ENCODE measurements around the gene ACER1. TPM values are rescaled to one million over a fixed set of nuclear protein-coding genes. Genes with fewer than 3 reads are reported as not detected.
"Not testable (repeated sequence)": the region's sequence is repeated elsewhere in the genome, so short reads cannot be mapped to it uniquely, and the experiment has no call there.

ACER1 gene
- total RNA-seq, 1 donor from 2014 or later, result not detected

GRCh38 chr19:6287269-6287885, 46.0 kb downstream of the ACER1 start:
- peaks cover 40% of the 10 kb centered on the region for H3K9me3 ChIP-seq
- no peaks in the 10 kb centered on the region for H3K4me1 ChIP-seq
- H3K27ac ChIP-seq, result no peak overlapping the region
- no peak for DNase-seq (ENCODE audit: extremely low spot score in 2 of 2)
- no peaks in the 10 kb centered on the region for H3K36me3 ChIP-seq
- intact Hi-C loops (cut with DNase I), result no loop called here
- no peak overlapping the region for H3K4me3 ChIP-seq
- H3K27me3 ChIP-seq, result no peaks in the 10 kb centered on the region
- TF ChIP-seq POLR2AphosphoS5 (IDR thresholded peaks at IDR 0.05; ENCODE audit: insufficient read depth in 1 of 2, low read depth in 1 of 2) (no peak), CTCF (IDR thresholded peaks at IDR 0.05) (no peak), POLR2A (IDR thresholded peaks at IDR 0.05) (no peak)

GRCh38 chr19:6286676-6287075, 46.7 kb downstream of the ACER1 start:
- DNase-seq (ENCODE audit: extremely low spot score in 2 of 2), result no peak
- H3K4me1 ChIP-seq, result no peaks in the 10 kb centered on the region
- no peak overlapping the region for H3K27ac ChIP-seq
- H3K36me3 ChIP-seq, result no peaks in the 10 kb centered on the region
- H3K4me3 ChIP-seq, result no peak overlapping the region
- no peak for TF ChIP-seq CTCF (IDR thresholded peaks at IDR 0.05)
- no peak for TF ChIP-seq POLR2AphosphoS5 (IDR thresholded peaks at IDR 0.05; ENCODE audit: insufficient read depth in 1 of 2, low read depth in 1 of 2)
- no peak for TF ChIP-seq POLR2A (IDR thresholded peaks at IDR 0.05)
- H3K9me3 ChIP-seq, result peaks cover 33% of the 10 kb centered on the region
- no peaks in the 10 kb centered on the region for H3K27me3 ChIP-seq
- intact Hi-C loops (cut with DNase I), result no loop called here

GRCh38 chr19:6282393-6282792, 51.0 kb downstream of the ACER1 start:
- H3K4me3 ChIP-seq; DNase-seq (ENCODE audit: extremely low spot score in 2 of 2); H3K27ac ChIP-seq; H3K36me3 ChIP-seq; H3K9me3 ChIP-seq; H3K27me3 ChIP-seq: not testable (repeated sequence)
- intact Hi-C loops (cut with DNase I), result loop anchor here (5.0 kb wide), 1 partner anchor 65 kb away; no protein-coding TSS in a partner anchor
- peaks cover 19% of the 10 kb centered on the region for H3K4me1 ChIP-seq

- no peaks in the 10 kb centered on the region for H3K36me3 ChIP-seq
- peak in 1 of 2 donors; percentile 94 for DNase-seq (ENCODE audit: extremely low spot score in 2 of 2)
- peaks cover 42% of the 10 kb centered on the region for H3K4me1 ChIP-seq
- TF ChIP-seq POLR2AphosphoS5 (IDR thresholded peaks at IDR 0.05; ENCODE audit: insufficient read depth in 1 of 2, low read depth in 1 of 2) (no peak), CTCF (IDR thresholded peaks at IDR 0.05) (peak; percentile 11 to 76 (median 45)), POLR2A (IDR thresholded peaks at IDR 0.05) (peak in 1 of 2 donors; percentile 19)
- H3K9me3 ChIP-seq, result no peaks in the 10 kb centered on the region
- H3K27ac ChIP-seq, result peak within 1 kb of the TSS; percentile 89
- no peaks in the 10 kb centered on the region for H3K27me3 ChIP-seq
- H3K4me3 ChIP-seq, result peak within 1 kb of the TSS; percentile 68 to 84
- intact Hi-C loops (cut with DNase I), result loop anchor here (5.0 kb wide), 2 partner anchors 63 to 223 kb away; no protein-coding TSS in a partner anchor
Observed at GRCh38 chr19:6279931-6280591, 53.4 kb downstream of the ACER1 start, which contains the start of gene MLLT1. TSS of gene MLLT1 (minus strand) at chr19:6279975. CDS start at chr19:6279784, 191 bp downstream.

- intact Hi-C loops (cut with DNase I), result loop anchor here (5.0 kb wide), 1 partner anchor 222 kb away; no protein-coding TSS in a partner anchor
- TF ChIP-seq POLR2A (IDR thresholded peaks at IDR 0.05) (no peak), CTCF (IDR thresholded peaks at IDR 0.05) (no peak), POLR2AphosphoS5 (IDR thresholded peaks at IDR 0.05; ENCODE audit: insufficient read depth in 1 of 2, low read depth in 1 of 2) (no peak)
- H3K4me1 ChIP-seq, result peaks cover 47% of the 10 kb centered on the region
- H3K9me3 ChIP-seq, result no peaks in the 10 kb centered on the region
- H3K36me3 ChIP-seq, result no peaks in the 10 kb centered on the region
- DNase-seq (ENCODE audit: extremely low spot score in 2 of 2), result no peak
- peak overlapping the region; percentile 89 for H3K27ac ChIP-seq
- peak overlapping the region; percentile 68 to 84 for H3K4me3 ChIP-seq
- no peaks in the 10 kb centered on the region for H3K27me3 ChIP-seq
Observed at GRCh38 chr19:6279620-6279930, 53.8 kb downstream of the ACER1 start.
